Activated naive CD8-positive, alpha-beta T cell (primary cell): ENCODE data around the gene ATP8B4.

Experiments
- H3K27ac Mint-ChIP-seq: one replicate; pipeline ENCODE4 v1.8.0; 2021; ENCODE audit warnings: mixed read lengths
- H3K27me3 Mint-ChIP-seq: one replicate; pipeline ENCODE4 v1.8.0; 2021; ENCODE audit warnings: mixed read lengths
- H3K36me3 Mint-ChIP-seq: one replicate; pipeline ENCODE4 v1.8.0; 2021; ENCODE audit warnings: mixed read lengths
- H3K4me1 Mint-ChIP-seq: one replicate; pipeline ENCODE4 v1.8.0; 2021; ENCODE audit warnings: low read depth, mixed read lengths
- H3K4me3 Mint-ChIP-seq: one replicate; pipeline ENCODE4 v1.8.0; 2021; ENCODE audit warnings: mild to moderate bottlenecking, mixed read lengths
- H3K9me3 Mint-ChIP-seq: one replicate; pipeline ENCODE4 v1.8.0; 2021; ENCODE audit warnings: low read depth, mixed read lengths

ATP8B4 gene

DNA sequence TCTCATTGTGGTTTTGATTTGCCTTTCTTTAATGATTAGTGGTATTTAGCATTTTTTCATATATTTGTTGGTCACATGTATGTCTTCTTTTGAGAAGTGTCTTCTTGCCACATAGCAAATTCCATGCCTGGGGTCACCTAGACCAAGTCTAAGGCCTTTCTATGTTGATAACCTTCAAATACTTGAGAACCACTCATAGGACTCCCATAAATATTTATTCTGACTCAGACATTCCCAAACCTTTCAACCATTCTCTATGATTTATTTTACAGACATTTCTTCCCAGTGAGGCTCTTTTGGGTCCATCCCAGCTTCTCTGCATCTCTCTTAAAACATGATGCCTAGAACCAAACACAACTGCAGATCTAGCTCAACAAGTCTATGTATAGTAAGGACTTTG is 69.2 kb downstream of the ATP8B4 start:
- Mint-ChIP-seq H3K9me3 (no peaks in the 10 kb centered on the region), H3K4me1 (no peaks in the 10 kb centered on the region), H3K36me3 (no peaks in the 10 kb centered on the region), H3K4me3 (no peak overlapping the region), H3K27me3 (peaks cover 2% of the 10 kb centered on the region), H3K27ac (no peak overlapping the region)

GRCh38 chr15:50046867-50047266 is 72.2 kb downstream of the ATP8B4 start:
- H3K36me3 Mint-ChIP-seq: no peaks in the 10 kb centered on the region
- H3K27ac Mint-ChIP-seq: peak overlapping the region; percentile 18
- H3K4me3 Mint-ChIP-seq: no peak overlapping the region
- peaks cover 12% of the 10 kb centered on the region for H3K9me3 Mint-ChIP-seq
- H3K27me3 Mint-ChIP-seq: no peaks in the 10 kb centered on the region
- no peaks in the 10 kb centered on the region for H3K4me1 Mint-ChIP-seq

GRCh38 chr15:50046159-50046558 is 72.9 kb downstream of the ATP8B4 start:
- peaks cover 12% of the 10 kb centered on the region for H3K9me3 Mint-ChIP-seq
- no peaks in the 10 kb centered on the region for H3K4me1 Mint-ChIP-seq
- H3K27ac Mint-ChIP-seq: peak overlapping the region; percentile 9
- no peak overlapping the region for H3K4me3 Mint-ChIP-seq
- H3K36me3 Mint-ChIP-seq: no peaks in the 10 kb centered on the region
- peaks cover 2% of the 10 kb centered on the region for H3K27me3 Mint-ChIP-seq

DNA sequence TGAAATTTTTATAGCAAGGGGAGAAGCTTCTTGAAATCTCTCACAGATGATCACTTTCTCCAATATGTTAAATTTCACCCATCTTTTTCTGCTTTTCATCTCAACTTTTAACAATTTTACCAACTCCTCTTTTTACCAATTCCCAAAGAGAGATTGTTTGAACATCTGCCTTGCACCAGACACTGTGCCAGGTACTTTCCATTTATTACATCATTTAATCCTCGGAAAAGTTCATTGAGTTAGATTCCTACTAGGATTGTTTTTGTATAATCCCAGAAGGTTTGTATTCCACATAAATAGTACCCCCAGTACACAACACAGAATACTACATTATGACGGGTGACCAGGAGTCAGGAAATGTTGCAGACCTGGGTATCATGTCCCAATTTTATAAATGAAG is 74.1 kb downstream of the ATP8B4 start:
- Mint-ChIP-seq H3K36me3 (no peaks in the 10 kb centered on the region), H3K4me3 (no peak overlapping the region), H3K27ac (no peak overlapping the region), H3K4me1 (no peaks in the 10 kb centered on the region), H3K9me3 (peaks cover 12% of the 10 kb centered on the region), H3K27me3 (peaks cover 2% of the 10 kb centered on the region)

DNA sequence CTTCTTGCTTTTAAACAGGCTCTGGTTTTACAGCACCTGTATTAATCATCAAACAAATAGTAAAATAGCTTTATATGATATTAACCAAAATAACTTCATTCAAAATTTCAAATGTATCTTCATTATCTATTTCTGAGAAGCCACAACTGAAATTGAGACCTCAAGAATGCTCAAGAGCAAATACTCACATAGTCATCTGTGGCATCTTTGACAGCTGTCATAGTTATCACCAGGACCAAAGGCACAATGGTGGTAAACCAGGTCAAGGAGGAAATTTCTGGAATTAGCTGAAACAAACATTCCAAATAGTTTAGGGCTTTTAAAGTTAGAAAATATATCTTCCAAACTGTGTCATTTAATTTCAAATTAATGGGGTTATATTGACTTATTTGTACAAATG is 74.6 kb downstream of the ATP8B4 start:
- H3K27ac Mint-ChIP-seq: no peak overlapping the region
- peaks cover 2% of the 10 kb centered on the region for H3K27me3 Mint-ChIP-seq
- peaks cover 12% of the 10 kb centered on the region for H3K9me3 Mint-ChIP-seq
- no peaks in the 10 kb centered on the region for H3K4me1 Mint-ChIP-seq
- no peaks in the 10 kb centered on the region for H3K36me3 Mint-ChIP-seq
- no peak overlapping the region for H3K4me3 Mint-ChIP-seq

- Mint-ChIP-seq H3K4me1 (no peaks in the 10 kb centered on the region), H3K9me3 (peaks cover 12% of the 10 kb centered on the region), H3K27ac (no peak overlapping the region), H3K4me3 (no peak overlapping the region), H3K27me3 (peaks cover 5% of the 10 kb centered on the region), H3K36me3 (no peaks in the 10 kb centered on the region)
Observed at GRCh38 chr15:50042775-50043174, 76.3 kb downstream of the ATP8B4 start.

GRCh38 chr15:50030456-50030855 is 88.6 kb downstream of the ATP8B4 start:
- no peaks in the 10 kb centered on the region for H3K36me3 Mint-ChIP-seq
- H3K9me3 Mint-ChIP-seq: no peaks in the 10 kb centered on the region

DNA sequence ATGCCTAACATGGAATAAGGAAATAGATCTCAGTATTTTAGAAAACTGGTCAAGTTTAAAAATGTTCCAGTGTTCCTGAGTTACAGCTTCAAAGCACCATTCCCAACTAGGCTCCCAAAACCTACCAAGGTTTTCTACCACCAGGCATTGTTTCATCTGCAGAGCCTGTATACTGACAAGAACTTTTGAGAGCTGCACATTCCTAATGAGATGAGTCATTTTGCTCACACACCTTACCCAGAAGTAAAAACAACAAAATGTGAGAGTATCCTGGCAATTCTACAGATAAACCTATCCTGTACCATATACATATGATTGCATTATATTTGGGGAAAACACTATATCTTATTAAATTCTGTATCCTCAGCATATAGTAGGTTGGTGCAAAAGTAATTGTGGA is 90.7 kb downstream of the ATP8B4 start:
- Mint-ChIP-seq H3K27me3 (peaks cover 1% of the 10 kb centered on the region), H3K4me3 (no peak overlapping the region), H3K4me1 (no peaks in the 10 kb centered on the region), H3K27ac (no peak overlapping the region), H3K36me3 (no peaks in the 10 kb centered on the region), H3K9me3 (no peaks in the 10 kb centered on the region)

More at GRCh38 chr15:50030456-50030855, 88.6 kb downstream of the ATP8B4 start:
- Mint-ChIP-seq H3K4me1 (no peaks in the 10 kb centered on the region), H3K27ac (no peak overlapping the region), H3K4me3 (no peak overlapping the region), H3K27me3 (peaks cover 2% of the 10 kb centered on the region)

DNA sequence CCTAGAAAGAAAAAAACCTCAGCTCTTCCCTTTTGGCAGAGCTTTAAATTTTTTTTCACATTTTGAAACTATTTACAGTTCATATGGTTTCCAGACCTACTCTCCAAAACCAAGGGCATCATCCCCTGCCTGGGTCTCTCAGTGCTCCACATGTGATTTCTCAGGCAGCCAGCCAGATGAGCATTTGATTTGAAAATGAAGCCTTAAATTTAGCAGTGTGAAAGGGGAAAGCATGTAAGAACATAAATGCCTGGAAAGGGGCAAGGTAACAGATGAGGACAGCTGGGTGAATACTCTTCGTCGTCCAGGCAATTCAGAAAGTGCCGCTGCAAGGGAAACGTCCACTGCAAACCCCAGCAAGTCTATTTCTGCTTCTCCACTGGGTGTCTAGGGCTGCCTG is 94.8 kb downstream of the ATP8B4 start:
- H3K9me3 Mint-ChIP-seq: no peaks in the 10 kb centered on the region
- H3K4me3 Mint-ChIP-seq: no peak overlapping the region
- H3K27ac Mint-ChIP-seq: no peak overlapping the region
- H3K36me3 Mint-ChIP-seq: no peaks in the 10 kb centered on the region
- no peaks in the 10 kb centered on the region for H3K4me1 Mint-ChIP-seq
- peaks cover 1% of the 10 kb centered on the region for H3K27me3 Mint-ChIP-seq

DNA sequence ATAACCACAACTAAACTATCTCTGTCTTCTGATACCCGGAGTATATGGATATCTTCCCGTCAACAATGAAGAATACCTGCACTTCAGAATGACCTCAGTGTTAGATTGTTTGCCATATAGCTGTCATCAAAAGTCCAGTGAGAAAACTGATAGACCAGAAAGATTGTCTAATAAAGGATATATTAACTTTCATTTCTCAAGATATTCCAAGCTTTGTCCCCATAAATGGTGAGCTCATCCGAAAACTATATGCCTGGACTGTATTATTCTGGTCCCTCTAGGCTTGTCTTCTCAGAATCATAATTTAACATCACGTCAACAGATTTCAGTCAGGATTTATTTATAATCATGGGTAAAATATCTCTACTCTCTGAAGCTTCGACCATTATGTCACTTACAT is 100.5 kb downstream of the ATP8B4 start:
- Mint-ChIP-seq H3K4me3 (no peak overlapping the region), H3K4me1 (no peaks in the 10 kb centered on the region), H3K27me3 (no peaks in the 10 kb centered on the region), H3K9me3 (peaks cover 6% of the 10 kb centered on the region), H3K27ac (no peak overlapping the region), H3K36me3 (no peaks in the 10 kb centered on the region)

DNA sequence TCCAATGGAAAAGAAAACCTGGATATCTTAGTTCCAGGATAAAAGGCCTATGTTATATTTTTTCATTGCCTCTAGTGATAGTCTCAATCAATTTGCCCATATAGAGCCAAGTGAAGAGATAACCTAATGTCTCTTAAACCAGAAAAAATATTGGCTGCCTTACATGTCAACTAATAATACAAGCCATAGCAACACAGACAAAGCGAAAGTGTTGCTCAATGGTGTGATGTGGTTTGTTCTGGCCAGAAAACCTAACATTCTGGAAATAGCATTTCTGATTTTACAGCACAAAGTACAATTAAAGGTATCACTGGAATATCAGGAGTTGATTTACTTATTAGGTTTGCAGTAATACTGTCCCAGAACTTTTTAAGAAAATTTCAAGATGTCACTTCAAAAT is 101.5 kb downstream of the ATP8B4 start:
- H3K9me3 Mint-ChIP-seq: peaks cover 6% of the 10 kb centered on the region

GRCh38 chr15:50016951-50017350 is 102.1 kb downstream of the ATP8B4 start:
- Mint-ChIP-seq H3K4me3 (no peak overlapping the region), H3K9me3 (peaks cover 6% of the 10 kb centered on the region), H3K27ac (no peak overlapping the region), H3K4me1 (no peaks in the 10 kb centered on the region), H3K27me3 (no peaks in the 10 kb centered on the region), H3K36me3 (no peaks in the 10 kb centered on the region)

More for the DNA sequence above, 101.5 kb downstream of the ATP8B4 start:
- no peak overlapping the region for H3K4me3 Mint-ChIP-seq
- no peaks in the 10 kb centered on the region for H3K36me3 Mint-ChIP-seq
- H3K4me1 Mint-ChIP-seq: no peaks in the 10 kb centered on the region
- no peak overlapping the region for H3K27ac Mint-ChIP-seq
- H3K27me3 Mint-ChIP-seq: no peaks in the 10 kb centered on the region

- no peaks in the 10 kb centered on the region for H3K36me3 Mint-ChIP-seq
- H3K4me3 Mint-ChIP-seq: no peak overlapping the region
- H3K4me1 Mint-ChIP-seq: no peaks in the 10 kb centered on the region
- peaks cover 6% of the 10 kb centered on the region for H3K9me3 Mint-ChIP-seq
- H3K27ac Mint-ChIP-seq: no peak overlapping the region
- no peaks in the 10 kb centered on the region for H3K27me3 Mint-ChIP-seq
Observed at GRCh38 chr15:50012790-50013189, 106.2 kb downstream of the ATP8B4 start.

DNA sequence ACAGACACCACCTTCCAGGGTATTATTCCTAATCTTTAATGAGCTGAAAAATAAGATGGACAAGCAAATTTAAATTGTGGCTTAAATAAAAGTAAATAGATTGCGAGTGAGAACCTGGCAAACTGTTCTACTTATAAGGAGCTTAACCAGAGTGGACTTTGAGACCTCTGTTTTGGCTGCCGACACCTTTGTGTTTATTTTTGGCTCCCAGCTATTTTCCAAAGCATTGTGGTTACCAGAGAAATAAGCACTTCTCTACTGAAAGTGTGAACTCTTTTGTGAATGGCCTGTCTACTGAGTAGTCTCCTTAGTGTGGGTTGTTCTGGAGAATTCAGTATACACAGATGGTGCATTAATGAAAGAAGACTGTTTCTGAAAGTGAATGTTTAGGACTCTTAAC is 109.4 kb downstream of the ATP8B4 start:
- Mint-ChIP-seq H3K4me3 (no peak overlapping the region), H3K27ac (no peak overlapping the region), H3K36me3 (no peaks in the 10 kb centered on the region), H3K4me1 (no peaks in the 10 kb centered on the region), H3K27me3 (no peaks in the 10 kb centered on the region), H3K9me3 (no peaks in the 10 kb centered on the region)

DNA sequence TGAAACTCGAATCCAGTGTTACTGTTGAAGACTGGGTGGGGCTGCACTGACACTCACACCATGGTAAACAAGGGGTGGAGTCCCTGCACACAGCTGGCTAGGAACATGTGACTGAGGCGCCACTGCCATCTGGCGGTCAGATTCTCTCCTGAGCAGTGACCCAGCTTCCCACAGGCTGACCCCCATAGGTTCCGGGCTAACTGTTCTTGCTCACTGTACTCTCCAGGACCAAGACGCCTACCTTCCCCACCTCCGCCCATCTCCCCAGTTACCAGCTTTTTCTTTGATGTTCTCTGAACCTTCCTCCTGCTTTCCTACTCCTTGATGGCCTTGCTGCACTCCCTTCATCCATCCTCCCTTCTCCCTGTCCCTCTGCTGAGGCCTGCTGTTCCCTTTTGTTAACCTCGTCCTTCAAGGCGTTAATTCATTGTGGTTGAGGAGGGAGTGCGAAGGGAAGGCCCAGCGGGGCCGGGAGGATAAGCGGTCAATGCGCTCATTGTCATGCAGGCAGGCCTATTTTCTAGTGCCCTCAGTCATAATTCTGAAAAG is 115.2 kb downstream of the ATP8B4 start:
- Mint-ChIP-seq H3K4me3 (no peak overlapping the region), H3K36me3 (no peaks in the 10 kb centered on the region), H3K27ac (no peak overlapping the region), H3K27me3 (peaks cover 1% of the 10 kb centered on the region), H3K9me3 (no peaks in the 10 kb centered on the region), H3K4me1 (no peaks in the 10 kb centered on the region)

DNA sequence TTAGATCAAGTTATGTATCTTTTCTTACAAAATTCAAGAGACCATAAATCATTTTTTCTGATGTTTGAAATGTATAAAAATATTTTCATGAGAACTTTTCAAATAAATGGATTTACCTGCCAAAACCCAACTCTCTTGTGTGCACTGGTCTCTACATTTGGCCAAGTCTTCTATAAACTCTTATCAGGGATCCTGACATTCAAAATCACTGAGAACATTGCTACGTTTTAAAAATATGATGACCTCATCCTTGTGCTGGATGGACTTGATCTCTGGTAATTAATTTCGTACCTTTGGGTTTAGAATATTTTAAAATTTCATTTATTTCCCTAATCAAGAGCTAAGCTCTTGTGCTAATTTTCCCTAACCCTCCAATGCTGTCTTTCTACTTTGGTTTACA is 127.4 kb downstream of the ATP8B4 start:
- no peaks in the 10 kb centered on the region for H3K36me3 Mint-ChIP-seq
- no peaks in the 10 kb centered on the region for H3K9me3 Mint-ChIP-seq
- no peak overlapping the region for H3K4me3 Mint-ChIP-seq

More for the DNA sequence above, 127.4 kb downstream of the ATP8B4 start:
- H3K27me3 Mint-ChIP-seq: peaks cover 2% of the 10 kb centered on the region
- H3K27ac Mint-ChIP-seq: no peak overlapping the region
- no peaks in the 10 kb centered on the region for H3K4me1 Mint-ChIP-seq
